Loucy (cell line): ENCODE measurements around the gene ADRM1.

Experiments used
- H2AFZ ChIP-seq: fragments of 200-600 bp; sonication (generic); 2 replicates; pipeline ENCODE4 v1.6.0; 2016; ENCODE audit warnings: antibody characterized with exemption, mild to moderate bottlenecking, low read length, moderate library complexity
- H3F3A ChIP-seq: fragments of 200-600 bp; 2 replicates; pipeline ENCODE4 v1.6.0; 2016; ENCODE audit warnings: antibody characterized with exemption, low read depth, mild to moderate bottlenecking
- H3K27me3 ChIP-seq: fragments of 200-600 bp; sonication (generic); 2 replicates; pipeline ENCODE4 v1.6.1; 2014; ENCODE audit warnings: low read length, mild to moderate bottlenecking; ENCODE audit not compliant: insufficient read depth, poor library complexity, severe bottlenecking
- H3K36me3 ChIP-seq: fragments of 200-600 bp; sonication (generic); 2 replicates; pipeline ENCODE4 v1.6.1; 2016; ENCODE audit warnings: low read length; ENCODE audit not compliant: insufficient read depth
- H3K4me1 ChIP-seq: fragments of 200-600 bp; sonication (generic); 2 replicates; pipeline ENCODE4 v1.5.1; 2014; ENCODE audit warnings: low read length, mild to moderate bottlenecking; ENCODE audit not compliant: insufficient read depth, poor library complexity, severe bottlenecking
- H3K4me2 ChIP-seq: fragments of 200-600 bp; sonication (generic); 2 replicates; pipeline ENCODE4 v1.6.0; 2014; ENCODE audit warnings: antibody characterized with exemption, low read length, low read depth, mild to moderate bottlenecking; ENCODE audit not compliant: poor library complexity, severe bottlenecking
- H3K4me3 ChIP-seq: fragments of 200-600 bp; sonication (generic); 2 replicates; pipeline ENCODE4 v1.5.1; 2014; ENCODE audit warnings: low read length, mild to moderate bottlenecking, mixed read lengths; ENCODE audit not compliant: poor library complexity, severe bottlenecking
- H3K79me2 ChIP-seq: fragments of 200-600 bp; sonication (generic); 2 replicates; pipeline ENCODE4 v1.6.1; 2014; ENCODE audit warnings: low read length; ENCODE audit not compliant: insufficient read depth
- H3K9ac ChIP-seq: fragments of 200-600 bp; sonication (generic); 2 replicates; pipeline ENCODE4 v1.6.0; 2014; ENCODE audit warnings: mild to moderate bottlenecking, low read depth, low read length, moderate library complexity; ENCODE audit not compliant: poor library complexity, severe bottlenecking
- H3K9me2 ChIP-seq: fragments of 200-600 bp; sonication (generic); replicated peaks from 2 replicates; pipeline ENCODE4 v1.6.1; 2016; ENCODE audit warnings: low read depth, low read length, mixed read lengths
- H3K9me3 ChIP-seq: fragments of 200-600 bp; sonication (generic); 2 replicates; pipeline ENCODE4 v1.6.1; 2014; ENCODE audit warnings: mild to moderate bottlenecking, antibody characterized with exemption, low read length, low read depth; ENCODE audit not compliant: insufficient read depth
- H4K20me1 ChIP-seq: fragments of 200-600 bp; sonication (generic); 2 replicates; pipeline ENCODE4 v1.6.0; 2014; ENCODE audit warnings: antibody characterized with exemption, low read length, mild to moderate bottlenecking; ENCODE audit not compliant: insufficient read depth, poor library complexity, severe bottlenecking
- EZH2phosphoT487 ChIP-seq: fragments of 200-600 bp; IDR thresholded peaks from 2 replicates; pipeline ENCODE4 v1.6.1; 2018; ENCODE audit warnings: antibody characterized with exemption, mild to moderate bottlenecking, moderate library complexity, borderline replicate concordance
- TF ChIP-seq, protein P1 (sequence below): fragments of 200-600 bp; sonication (generic); conservative IDR thresholded peaks from 2 replicates; pipeline ENCODE4 v1.5.1; 2014; ENCODE audit warnings: mild to moderate bottlenecking, antibody characterized with exemption, low read length

Gene ADRM1

DNA sequence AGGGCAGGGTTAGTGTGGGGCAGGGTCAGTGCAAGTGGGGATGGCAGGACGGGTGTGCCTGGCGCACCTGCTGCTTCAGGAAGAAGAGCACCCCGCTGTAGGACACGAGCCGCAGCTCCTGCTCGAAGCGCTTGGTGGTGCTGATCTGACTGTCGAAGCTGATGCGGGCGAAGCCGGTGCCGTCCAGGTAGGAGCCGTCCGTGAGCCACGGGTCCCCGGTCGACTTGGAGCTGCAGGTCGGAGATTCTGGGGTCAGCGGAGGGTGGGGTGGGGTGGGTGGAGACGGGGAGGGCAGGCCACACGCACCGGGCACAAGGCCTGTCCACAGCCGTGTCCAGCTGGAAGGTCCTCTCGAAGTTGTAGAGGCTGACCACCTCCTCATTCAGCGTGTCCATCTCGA is 10.2 kb downstream of the ADRM1 start:
- Histone ChIP-seq H3K9me2 (no peaks in the 10 kb centered on the region), H3K79me2 (no peaks in the 10 kb centered on the region), H3K9me3 (no peaks in the 10 kb centered on the region), H3K4me3 (no peak overlapping the region), H3F3A (no peaks in the 10 kb centered on the region), H3K27me3 (no peaks in the 10 kb centered on the region), H3K4me2 (no peak overlapping the region), H3K36me3 (peaks cover 12% of the 10 kb centered on the region; the same call in 1 of the 2 replicates), H3K9ac (no peak overlapping the region), H3K4me1 (no peaks in the 10 kb centered on the region), H2AFZ (no peak overlapping the region), H4K20me1 (no peaks in the 10 kb centered on the region)
- TF ChIP-seq EZH2phosphoT487, result no peak
- TF ChIP-seq, protein P1, sequence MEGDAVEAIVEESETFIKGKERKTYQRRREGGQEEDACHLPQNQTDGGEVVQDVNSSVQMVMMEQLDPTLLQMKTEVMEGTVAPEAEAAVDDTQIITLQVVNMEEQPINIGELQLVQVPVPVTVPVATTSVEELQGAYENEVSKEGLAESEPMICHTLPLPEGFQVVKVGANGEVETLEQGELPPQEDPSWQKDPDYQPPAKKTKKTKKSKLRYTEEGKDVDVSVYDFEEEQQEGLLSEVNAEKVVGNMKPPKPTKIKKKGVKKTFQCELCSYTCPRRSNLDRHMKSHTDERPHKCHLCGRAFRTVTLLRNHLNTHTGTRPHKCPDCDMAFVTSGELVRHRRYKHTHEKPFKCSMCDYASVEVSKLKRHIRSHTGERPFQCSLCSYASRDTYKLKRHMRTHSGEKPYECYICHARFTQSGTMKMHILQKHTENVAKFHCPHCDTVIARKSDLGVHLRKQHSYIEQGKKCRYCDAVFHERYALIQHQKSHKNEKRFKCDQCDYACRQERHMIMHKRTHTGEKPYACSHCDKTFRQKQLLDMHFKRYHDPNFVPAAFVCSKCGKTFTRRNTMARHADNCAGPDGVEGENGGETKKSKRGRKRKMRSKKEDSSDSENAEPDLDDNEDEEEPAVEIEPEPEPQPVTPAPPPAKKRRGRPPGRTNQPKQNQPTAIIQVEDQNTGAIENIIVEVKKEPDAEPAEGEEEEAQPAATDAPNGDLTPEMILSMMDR, result no peak

DNA sequence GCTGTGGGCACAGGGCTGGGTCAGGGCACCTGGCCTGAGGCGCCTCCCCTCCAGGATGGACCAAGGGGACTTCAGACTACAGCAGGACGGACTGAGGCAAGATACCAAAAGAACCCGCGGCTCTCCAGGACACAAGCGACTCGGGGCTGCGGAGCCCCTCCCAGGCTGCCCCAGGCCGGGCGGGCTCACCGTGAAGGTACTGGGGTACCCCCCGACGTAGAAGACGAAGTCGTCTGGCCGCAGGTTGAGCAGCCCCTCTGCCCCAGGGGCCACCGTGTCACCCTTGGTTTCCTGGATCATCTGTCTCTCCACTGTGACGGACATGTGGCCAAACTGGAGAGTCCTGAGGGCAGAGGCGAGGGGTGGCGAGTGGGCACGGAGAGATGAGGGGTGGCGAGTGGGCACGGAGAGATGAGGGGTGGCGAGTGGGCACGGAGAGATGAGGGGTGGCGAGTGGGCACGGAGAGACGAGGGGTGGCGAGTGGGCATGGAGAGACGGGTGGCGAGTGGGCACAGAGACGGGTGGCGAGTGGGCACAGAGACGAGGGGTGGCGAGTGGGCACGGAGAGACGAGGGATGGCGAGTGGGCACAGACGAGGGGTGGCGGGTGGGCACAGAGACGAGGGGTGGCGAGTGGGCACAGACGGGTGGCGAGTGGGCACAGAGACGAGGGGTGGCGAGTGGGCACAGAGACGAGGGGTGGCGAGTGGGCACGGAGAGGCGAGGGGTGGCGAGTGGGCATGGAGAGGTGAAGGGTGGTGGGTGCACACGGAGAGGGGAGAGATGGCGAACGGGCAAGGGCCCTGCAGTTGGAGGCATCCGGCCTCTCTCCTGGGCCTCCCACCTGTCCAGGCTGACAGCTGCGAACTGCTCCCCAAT is 10.9 kb downstream of the ADRM1 start:
- H2AFZ ChIP-seq, result no peak overlapping the region
- no peaks in the 10 kb centered on the region for H3F3A ChIP-seq
- no peaks in the 10 kb centered on the region for H4K20me1 ChIP-seq
- no peak overlapping the region for H3K4me2 ChIP-seq
- no peaks in the 10 kb centered on the region for H3K79me2 ChIP-seq
- no peaks in the 10 kb centered on the region for H3K4me1 ChIP-seq
- H3K9me2 ChIP-seq, result no peaks in the 10 kb centered on the region
- H3K4me3 ChIP-seq, result no peak overlapping the region
- H3K36me3 ChIP-seq, result peaks cover 5% of the 10 kb centered on the region; the same call in 1 of the 2 replicates
- H3K9ac ChIP-seq, result no peak overlapping the region
- H3K27me3 ChIP-seq, result no peaks in the 10 kb centered on the region
- TF ChIP-seq, protein P1, result no peak
- TF ChIP-seq EZH2phosphoT487, result no peak
- no peaks in the 10 kb centered on the region for H3K9me3 ChIP-seq

GRCh38 chr20:62314339-62314638 is 11.5 kb downstream of the ADRM1 start:
- Histone ChIP-seq H4K20me1 (no peaks in the 10 kb centered on the region), H3K9me3 (no peaks in the 10 kb centered on the region), H3K9ac (no peak overlapping the region), H3K9me2 (no peaks in the 10 kb centered on the region), H3K4me2 (no peak overlapping the region), H2AFZ (no peak overlapping the region), H3K4me3 (no peak overlapping the region), H3K27me3 (no peaks in the 10 kb centered on the region), H3F3A (no peaks in the 10 kb centered on the region), H3K4me1 (no peaks in the 10 kb centered on the region), H3K36me3 (no peaks in the 10 kb centered on the region), H3K79me2 (no peaks in the 10 kb centered on the region)
- no peak for TF ChIP-seq EZH2phosphoT487
- TF ChIP-seq, protein P1, result no peak
